Kidney (tissue), 14 donors: ENCODE measurements around the gene IWS1. TPM values are rescaled to one million over a fixed set of nuclear protein-coding genes. Genes with fewer than 3 reads are reported as not detected.

Experiments used
- DNase-seq, 5 donors: peaks; one replicate each; pipeline ENCODE4 v3.0.0-alpha.2; 2013 to 2020
- FAIRE-seq: peaks from 2 replicates; lab custom pipeline; 2012; peaks lifted over from hg19 to GRCh38; lab: Jason Lieb, UNC
- H3K27ac ChIP-seq, 2 donors: one replicate each; pipeline ENCODE4 v1.7.0; 2013; ENCODE audit warnings: low read depth in 2 of 2, low read length in 2 of 2, inconsistent platforms in 1 of 2
- H3K27me3 ChIP-seq: one replicate; pipeline ENCODE4 v1.7.1; 2013; ENCODE audit warnings: low read length, inconsistent platforms; ENCODE audit not compliant: control insufficient read depth, insufficient read depth
- H3K36me3 ChIP-seq, 3 donors: one replicate each; pipeline versions ENCODE4 v1.7.0 to v1.7.1; 2013; ENCODE audit warnings: low read length in 3 of 3, control low read depth in 1 of 3, inconsistent platforms in 1 of 3; ENCODE audit not compliant: insufficient read depth in 3 of 3, control insufficient read depth in 2 of 3
- H3K4me1 ChIP-seq, 3 donors: one replicate each; pipeline versions ENCODE4 v1.7.0 to v1.7.1; 2013; ENCODE audit warnings: low read length in 3 of 3, inconsistent platforms in 1 of 3, low read depth in 1 of 3; ENCODE audit not compliant: control insufficient read depth in 2 of 3, insufficient read depth in 2 of 3
- H3K4me3 ChIP-seq, 3 donors: one replicate each; pipeline versions ENCODE4 v1.7.0 to v1.8.1; 2013; ENCODE audit warnings: low read length in 3 of 3, control low read depth in 1 of 3, inconsistent platforms in 1 of 3
- H3K9ac ChIP-seq, 3 donors: one replicate each; pipeline versions ENCODE4 v1.7.0 to v1.7.1; 2013; ENCODE audit warnings: low read length in 3 of 3, control low read depth in 1 of 3, inconsistent platforms in 1 of 3
- H3K9me3 ChIP-seq, 3 donors: one replicate each; pipeline versions ENCODE4 v1.7.0 to v1.7.1; 2013; ENCODE audit warnings: low read length in 3 of 3, control low read depth in 1 of 3, inconsistent platforms in 1 of 3; ENCODE audit not compliant: control insufficient read depth in 2 of 3, insufficient read depth in 1 of 3
- CTCF ChIP-seq: IDR thresholded peaks from 3 replicates; pipeline ENCODE4 v1.5.1; 2012; ENCODE audit warnings: mild to moderate bottlenecking, moderate library complexity, borderline replicate concordance; ENCODE audit not compliant: insufficient read depth; ENCODE audit errors: extremely low read depth
- intact Hi-C: fragments of 100-400 bp; cut with DNase I; formaldehyde crosslinking; loops from one replicate; pipeline ENCODE4 v1.11.1; 2022
- polyA plus RNA-seq: library from polyadenylated mRNA; stranded (reverse); fragments of 350-450 nt; fragmentation: Illumina TruSeq; extraction: RNeasy Lipid Tissue Mini Kit (QIAGEN cat#74804); gene quantifications from one replicate; pipeline ENCODE4 v1.2.3, GENCODE V29; 2014; ENCODE audit warnings: low read depth, low replicate concordance; ENCODE audit not compliant: insufficient read depth
- total RNA-seq: library from RNA; stranded (reverse); fragmentation: NEBNext Ultra II Directional; extraction: Animal tissue kit (Norgen Biotek cat#: 25700); gene quantifications from one replicate; pipeline ENCODE4 v1.2.1, GENCODE V29; 2021
- donor health status: control.
- donor health status: control.
- donor health status: control.
- donor health status: control.
- donor health status: control.
- donor health status: DM: yes; HTN: yes; CAD: no.
- donor health status: Normal renal cell carcinoma (clear cell type).

Gene IWS1
- total and polyA plus RNA-seq, 2 donors from 2014 or later, result 29.8 to 35.8 TPM

- Histone ChIP-seq H3K9me3 (peaks cover 0 to 6% (median 0%) of the 10 kb centered on the region in 3 donors), H3K27me3 (no peaks in the 10 kb centered on the region), H3K27ac (no peak overlapping the region), H3K9ac (no peak overlapping the region), H3K36me3 (peaks cover 0 to under 1% (median 0%) of the 10 kb centered on the region in 3 donors), H3K4me1 (no peaks in the 10 kb centered on the region), H3K4me3 (no peak overlapping the region)
- intact Hi-C loops, result loop anchor here (5.0 kb wide), 1 partner anchor 153 kb away; no protein-coding TSS in a partner anchor
- FAIRE-seq (no peak), DNase-seq (no peak)
- TF ChIP-seq CTCF, result no peak
Measured at GRCh38 chr2:127475788-127476187, 50.5 kb downstream of the IWS1 start.

- no peak for DNase-seq
- intact Hi-C loops, result no loop called here
- peaks cover 0 to 6% (median 0%) of the 10 kb centered on the region in 3 donors for H3K9me3 ChIP-seq
- H3K4me1 ChIP-seq, result no peaks in the 10 kb centered on the region
- no peaks in the 10 kb centered on the region for H3K27me3 ChIP-seq
- no peak overlapping the region for H3K4me3 ChIP-seq
- no peak overlapping the region for H3K27ac ChIP-seq
- no peak overlapping the region for H3K9ac ChIP-seq
- no peak for FAIRE-seq
- peaks cover 0 to 5% (median 5%) of the 10 kb centered on the region in 3 donors for H3K36me3 ChIP-seq
- TF ChIP-seq CTCF, result no peak
Measured at GRCh38 chr2:127472268-127472667, 54.0 kb downstream of the IWS1 start.

- no peak overlapping the region for H3K4me3 ChIP-seq
- FAIRE-seq, result no peak
- H3K27me3 ChIP-seq, result no peaks in the 10 kb centered on the region
- H3K27ac ChIP-seq, result no peak overlapping the region
- peaks cover 0 to 5% (median 5%) of the 10 kb centered on the region in 3 donors for H3K36me3 ChIP-seq
- peaks cover 0 to under 1% (median 0%) of the 10 kb centered on the region in 3 donors for H3K4me1 ChIP-seq
- peaks cover 0 to 6% (median 0%) of the 10 kb centered on the region in 3 donors for H3K9me3 ChIP-seq
- TF ChIP-seq CTCF, result no peak
- intact Hi-C loops, result no loop called here
- no peak for DNase-seq
- H3K9ac ChIP-seq, result no peak overlapping the region
Measured at GRCh38 chr2:127471286-127471988, 54.9 kb downstream of the IWS1 start.
